HG03442 (cell line): ENCODE measurements around the gene NSL1.
"Not testable (repeated sequence)": the region's sequence is repeated elsewhere in the genome, so short reads cannot be mapped to it uniquely, and the experiment has no call there.

Experiments
- ATAC-seq: cut with Tn5 transposase; IDR thresholded peaks from one replicate; pipeline ENCODE4 v1.9.1; 2021; ENCODE audit warnings: mild to moderate bottlenecking, moderate library complexity; ENCODE audit not compliant: unreplicated experiment

NSL1 gene

DNA sequence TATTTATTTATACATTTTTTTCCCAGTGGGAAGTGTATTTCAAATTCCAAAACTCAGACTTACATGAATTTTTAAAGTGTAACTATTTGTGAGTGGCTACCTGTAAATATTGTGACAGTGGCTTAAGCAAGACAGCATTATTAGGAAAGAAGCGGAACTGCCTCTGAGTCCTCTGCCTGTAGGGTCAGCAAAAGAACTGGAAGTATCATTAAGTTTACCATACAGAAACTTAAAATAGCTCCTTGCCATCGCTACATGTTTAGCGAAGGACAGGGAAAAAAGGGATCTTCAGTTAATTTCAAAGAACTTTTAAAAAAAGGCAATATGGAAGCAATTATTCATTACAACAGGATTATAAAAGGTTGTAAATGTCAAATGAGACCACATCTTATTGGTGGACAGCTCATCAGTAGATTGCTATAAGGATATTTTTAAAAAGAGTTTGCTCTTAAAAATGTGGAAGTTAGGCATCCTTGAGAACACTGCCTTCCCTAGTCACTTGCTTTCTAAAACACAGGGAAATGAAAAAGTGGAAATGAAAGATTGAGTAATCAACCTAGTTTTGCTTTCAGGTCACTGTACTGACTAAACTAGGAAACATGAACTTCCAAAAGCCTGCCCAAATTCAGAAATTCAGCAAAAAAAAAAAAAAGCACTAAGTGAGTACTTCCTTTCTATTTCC lies 39.2 kb downstream of the NSL1 start:
- ATAC-seq = peak; percentile 32

- no peak for ATAC-seq
These were observed 41.6 kb downstream of the NSL1 start for GRCh38 chr1:212749821-212750535.

- ATAC-seq = no peak
These were observed 45.0 kb downstream of the NSL1 start for GRCh38 chr1:212746546-212746945.

DNA sequence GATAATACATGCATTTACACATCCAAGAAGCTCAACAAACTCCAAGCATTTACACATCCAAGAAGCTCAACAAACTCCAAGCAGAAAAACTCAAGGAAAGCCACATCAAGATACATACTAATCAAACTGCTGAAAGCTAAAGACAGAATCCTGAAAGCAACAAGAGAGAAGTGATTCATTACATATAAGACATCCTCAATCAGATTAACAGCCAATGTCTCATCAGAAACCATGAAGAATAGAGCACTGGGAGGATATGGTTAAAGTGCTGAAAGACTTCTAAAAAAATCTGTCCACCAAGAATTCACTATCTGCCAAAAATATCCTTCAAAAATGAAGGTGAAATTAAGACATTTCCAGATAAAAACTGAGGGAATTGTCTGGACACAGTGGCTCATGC lies 46.3 kb downstream of the NSL1 start:
- ATAC-seq = no peak

DNA sequence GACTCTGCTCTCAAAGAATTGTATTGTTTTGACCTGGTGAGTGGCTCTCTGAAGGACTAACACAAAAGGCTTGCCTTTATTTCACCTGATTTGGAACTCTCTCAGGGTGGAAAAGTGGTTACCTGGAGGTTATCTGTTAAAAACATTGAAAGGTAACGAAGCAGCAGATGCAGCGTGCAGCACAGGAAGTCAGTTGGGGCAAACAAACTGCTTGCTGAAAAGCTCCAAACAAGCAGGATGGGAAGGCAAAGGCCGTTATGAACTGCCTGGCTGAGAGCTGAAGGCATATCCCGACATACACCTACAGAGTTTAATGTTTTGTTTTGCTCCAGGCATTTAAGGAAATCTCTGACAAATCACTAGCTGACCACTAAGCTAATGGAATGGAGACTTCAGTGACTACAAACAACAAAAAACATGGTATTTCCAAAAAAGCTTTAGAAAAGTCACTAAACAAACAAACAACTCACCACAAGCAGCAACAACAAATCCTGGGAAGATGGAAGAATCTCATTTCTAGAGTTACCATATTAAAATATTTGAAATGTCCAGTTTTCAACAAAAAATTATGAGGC lies 47.6 kb downstream of the NSL1 start:
- ATAC-seq = no peak

GRCh38 chr1:212738330-212738729 lies 53.2 kb downstream of the NSL1 start:
- ATAC-seq = no peak

- ATAC-seq = no peak
These were observed 54.0 kb downstream of the NSL1 start for GRCh38 chr1:212737559-212737958.

DNA sequence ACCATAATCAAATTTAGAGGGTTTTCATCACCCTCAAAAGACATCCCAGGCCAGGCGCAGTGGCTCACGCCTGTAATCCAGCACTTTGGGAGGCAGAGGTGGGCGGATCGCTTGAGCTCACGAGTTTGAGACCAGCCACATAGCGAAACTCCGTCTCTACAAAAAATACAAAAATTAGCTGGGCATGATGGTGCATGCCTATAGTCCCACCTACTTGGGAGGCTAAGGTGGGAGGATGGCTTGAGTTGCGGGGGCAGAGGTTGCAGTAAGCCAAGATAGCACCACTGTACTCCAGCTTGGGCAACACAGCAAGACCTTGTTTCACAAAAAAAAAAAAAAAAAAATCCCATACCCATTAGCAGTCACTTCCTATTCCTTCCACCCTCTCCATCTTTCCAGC lies 58.5 kb downstream of the NSL1 start:
- ATAC-seq = no peak

- no peak for ATAC-seq
These were observed 59.9 kb downstream of the NSL1 start for GRCh38 chr1:212731630-212732029.

DNA sequence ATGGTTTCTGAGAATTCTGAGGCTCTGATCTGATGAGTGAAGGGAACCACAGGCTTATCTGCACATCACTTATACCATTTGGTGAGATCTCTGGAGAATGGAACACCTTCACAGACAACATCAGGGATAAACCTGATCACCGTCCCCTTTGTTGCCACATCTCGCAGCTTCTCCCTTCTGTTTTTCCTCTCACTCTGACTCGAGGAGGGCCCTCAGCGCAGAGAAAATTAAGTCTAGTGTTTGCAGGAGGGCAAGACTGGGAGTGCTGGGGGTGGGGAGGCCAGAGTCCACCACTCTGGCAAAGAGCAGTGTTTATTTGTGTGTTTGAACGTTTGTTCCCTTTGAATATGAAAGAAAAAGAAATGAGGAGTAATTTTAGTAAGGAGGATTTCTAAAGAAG lies 63.0 kb downstream of the NSL1 start:
- ATAC-seq = no peak

GRCh38 chr1:212727386-212728181 lies 64.0 kb downstream of the NSL1 start:
- no peak for ATAC-seq

DNA sequence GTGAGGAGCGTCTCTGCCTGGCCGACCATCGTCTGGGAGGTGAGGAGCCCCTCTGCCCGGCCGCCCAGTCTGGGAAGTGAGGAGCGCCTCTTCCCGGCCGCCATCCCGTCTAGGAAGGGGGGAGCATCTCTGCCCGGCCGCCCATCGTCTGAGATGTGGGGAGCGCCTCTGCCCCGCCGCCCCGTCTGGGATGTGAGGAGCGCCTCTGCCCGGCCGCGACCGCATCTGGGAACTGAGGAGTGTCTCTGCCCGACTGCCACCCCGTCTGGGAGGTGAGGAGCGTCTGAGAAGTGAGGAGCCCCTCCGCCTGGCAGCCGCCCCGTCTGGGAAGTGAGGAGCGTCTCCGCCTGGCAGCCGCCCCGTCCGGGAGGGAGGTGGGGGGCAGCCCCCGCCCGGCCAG lies 66.9 kb downstream of the NSL1 start:
- not testable (repeated sequence) for ATAC-seq

DNA sequence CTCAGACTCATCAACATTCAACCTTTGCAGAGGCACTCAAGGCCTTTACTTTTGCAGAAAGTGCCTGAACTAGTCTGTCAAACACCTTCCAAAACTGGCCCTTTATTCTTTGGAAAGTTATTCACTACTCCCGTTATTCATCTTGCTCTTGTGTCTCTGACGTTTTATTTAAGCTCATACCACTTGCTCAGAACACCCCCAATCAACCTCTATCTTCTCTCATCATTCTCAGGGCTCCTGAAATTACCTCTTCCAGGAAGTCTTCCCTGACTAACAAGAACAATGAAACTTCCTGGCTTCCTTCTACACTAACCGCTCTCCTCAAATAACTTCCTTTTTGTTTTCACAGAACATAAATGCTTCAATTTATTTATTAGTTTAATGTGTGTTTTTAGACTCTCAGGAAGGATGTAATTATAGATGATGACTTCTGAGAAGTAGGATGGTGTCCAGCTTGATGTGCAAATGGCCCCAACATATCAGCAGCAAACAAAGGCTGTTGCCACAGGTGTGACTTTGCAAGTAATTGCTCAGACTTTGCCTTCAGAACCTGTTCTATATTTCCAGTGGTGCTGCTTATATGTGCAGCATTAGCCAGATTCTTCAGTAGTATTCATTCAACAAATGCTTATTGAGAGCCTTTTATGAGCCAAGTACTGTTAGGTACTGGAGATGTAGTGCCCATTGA lies 69.2 kb downstream of the NSL1 start:
- no peak for ATAC-seq

DNA sequence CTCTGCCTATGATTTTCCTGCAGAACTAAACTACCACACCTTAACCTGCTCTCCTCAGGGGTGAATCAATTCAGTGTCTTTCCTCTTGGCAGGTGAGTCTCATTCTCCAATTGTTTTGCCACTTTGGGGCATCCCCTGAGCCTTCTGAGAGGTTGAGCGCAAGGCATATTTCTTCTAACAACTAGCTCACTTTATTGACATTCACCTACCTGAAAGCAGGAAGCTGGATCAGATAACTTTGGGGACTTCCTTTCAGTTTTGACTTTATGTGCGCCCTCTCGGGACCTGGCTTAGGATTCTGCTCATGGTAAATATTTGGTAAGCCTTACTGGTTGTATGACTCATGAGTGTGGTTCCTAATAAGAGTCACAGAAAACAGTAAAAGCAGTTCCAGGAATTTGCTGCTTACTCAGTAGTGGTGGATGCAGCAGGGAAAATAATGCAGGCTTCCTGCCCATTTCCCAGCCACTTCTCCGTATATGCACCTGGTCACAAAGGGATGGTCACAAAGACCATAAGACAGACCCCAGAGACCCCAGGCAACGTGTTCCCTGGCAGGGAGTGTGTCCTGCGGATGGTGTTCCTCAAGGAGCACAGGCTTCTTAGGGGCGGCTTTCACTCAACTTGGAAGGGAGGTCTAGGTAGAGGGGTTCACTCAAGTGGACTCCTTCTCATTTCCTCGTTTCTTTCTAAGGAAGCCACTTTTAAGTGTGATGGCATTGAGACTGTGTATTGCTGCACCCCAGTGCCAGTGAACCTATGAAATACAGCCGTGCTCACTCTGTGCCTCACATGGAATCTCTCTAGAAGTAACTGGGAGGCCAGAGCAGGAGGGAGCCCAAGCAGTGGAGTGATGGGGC lies 70.0 kb downstream of the NSL1 start:
- peak; percentile 63 for ATAC-seq

DNA sequence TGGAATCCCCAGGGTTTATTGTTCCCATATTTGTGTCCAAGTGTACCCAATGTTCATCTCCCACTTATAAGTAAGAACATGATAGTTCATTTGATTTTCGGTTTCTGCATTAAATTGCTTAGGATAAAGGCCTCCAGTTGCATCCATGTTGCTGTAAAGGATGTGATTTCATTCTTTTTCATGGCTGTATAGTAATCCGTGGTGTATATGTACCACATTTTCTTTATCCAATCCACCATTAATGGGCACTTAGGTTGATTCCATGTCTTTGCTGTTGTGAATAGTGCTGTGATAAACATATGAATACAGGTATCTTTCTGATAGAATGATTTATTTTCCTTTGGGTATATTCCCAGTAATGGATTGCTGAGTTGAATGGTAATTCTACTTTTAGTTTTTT lies 71.9 kb downstream of the NSL1 start:
- no peak for ATAC-seq

DNA sequence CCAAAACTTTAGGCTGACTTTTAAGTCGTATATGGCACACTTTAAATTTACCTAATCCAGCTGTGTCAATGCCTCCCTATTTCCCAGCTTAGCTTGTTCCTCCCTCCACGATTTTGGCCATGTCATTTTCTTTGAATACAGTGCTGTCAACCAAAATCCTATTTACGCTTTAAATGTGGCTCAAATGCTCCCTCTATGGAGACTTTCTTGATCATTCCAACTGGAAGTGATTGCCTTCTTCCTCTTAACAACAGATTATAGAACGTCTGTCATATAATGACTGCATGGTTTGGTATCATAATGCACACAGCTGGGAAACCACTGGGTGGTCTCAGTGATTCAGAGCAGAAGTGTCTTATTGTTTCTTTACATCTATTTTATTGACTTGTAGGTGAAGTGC lies 73.1 kb downstream of the NSL1 start:
- no peak for ATAC-seq

GRCh38 chr1:212716161-212716560 lies 75.4 kb downstream of the NSL1 start:
- no peak for ATAC-seq

- ATAC-seq = no peak
These were observed 78.0 kb downstream of the NSL1 start for GRCh38 chr1:212713465-212714136.
